Mammary microvascular endothelial cell (primary cell): Measurements from ENCODE around the gene LRRC63. TPM values are rescaled to one million over a fixed set of nuclear protein-coding genes. Genes with fewer than 3 reads are reported as not detected.

ENCODE experiments used
- total RNA-seq: library from RNA; depleted of rRNA; stranded (reverse); fragments of >200 nt; gene quantifications from 2 replicates; pipeline ENCODE4 v1.2.3, GENCODE V29; 2015

LRRC63 gene
- total RNA-seq, result 0.44 TPM in 1 of 2 replicates, not detected in the other

GRCh38 chr13:46211483-46212351 is at the start of gene LRRC63:
TSS of gene LRRC63 (plus strand) at chr13:46211928. CDS start at chr13:46213035, 1,107 bp downstream.

GRCh38 chr13:46181840-46182490 is 29.8 kb upstream of the LRRC63 start, which contains the start of gene LCP1:
TSS of gene LCP1 (minus strand) at chr13:46182177. CDS start at chr13:46159662, 22,515 bp downstream.

Other genes starting within 250 kb of the LRRC63 start
- 7.2 and 14.7 TPM in 2 replicates for gene ZC3H13, start 159.2 kb upstream of the LRRC63 start, total RNA-seq
- gene CPB2, start 106.9 kb upstream of the LRRC63 start, total RNA-seq, result not detected in 2 replicates
- 13.2 and 20.1 TPM in 2 replicates for gene LCP1, start 29.8 kb upstream of the LRRC63 start, total RNA-seq
- not detected in 2 replicates for gene RUBCNL, start 175.3 kb downstream of the LRRC63 start, total RNA-seq